Adipocyte (in vitro differentiated cells): Measurements from ENCODE around the gene POTEH.
"Not testable (repeated sequence)": the region's sequence is repeated elsewhere in the genome, so short reads cannot be mapped to it uniquely, and the experiment has no call there.

Source experiments
- DNase-seq: peaks from one replicate; pipeline ENCODE4 v3.0.0-alpha.2; 2015; ENCODE audit warnings: low read depth
- H3K27me3 ChIP-seq: replicated peaks from 2 replicates; pipeline ENCODE4 v1.7.0; 2013; ENCODE audit warnings: mild to moderate bottlenecking, low read length, moderate library complexity; ENCODE audit not compliant: control insufficient read depth, insufficient read depth
- H3K36me3 ChIP-seq: 2 replicates; pipeline ENCODE4 v1.7.0; 2013; ENCODE audit warnings: low read length, mild to moderate bottlenecking, moderate library complexity; ENCODE audit not compliant: control insufficient read depth, insufficient read depth, severe bottlenecking
- H3K4me1 ChIP-seq: 2 replicates; pipeline ENCODE4 v1.7.0; 2013; ENCODE audit warnings: mild to moderate bottlenecking, low read length, moderate library complexity; ENCODE audit not compliant: control insufficient read depth, insufficient read depth
- H3K4me3 ChIP-seq: 2 replicates; pipeline ENCODE4 v1.7.0; 2013; ENCODE audit warnings: mild to moderate bottlenecking, low read length, moderate library complexity
- H3K9ac ChIP-seq: 2 replicates; pipeline ENCODE4 v1.7.0; 2013; ENCODE audit warnings: mild to moderate bottlenecking, low read length, moderate library complexity
- H3K9me3 ChIP-seq: 2 replicates; pipeline ENCODE4 v1.7.0; 2013; ENCODE audit warnings: mild to moderate bottlenecking, low read length, moderate library complexity; ENCODE audit not compliant: control insufficient read depth

The POTEH gene

GRCh38 chr22:15689749-15690125, at the start of gene POTEH:
Gene POTEH (plus strand): TSS chr22:15690026. CDS start chr22:15690078, 52 bp downstream.
- H3K27me3 ChIP-seq, H3K4me3 ChIP-seq: not testable (repeated sequence)

GRCh38 chr22:15642288-15642861, 47.5 kb upstream of the POTEH start:
- not testable (repeated sequence) for H3K36me3 ChIP-seq, H3K4me3 ChIP-seq, H3K4me1 ChIP-seq, H3K27me3 ChIP-seq, H3K9me3 ChIP-seq, DNase-seq, H3K9ac ChIP-seq

More at GRCh38 chr22:15689749-15690125, at the start of gene POTEH:
- H3K9me3 ChIP-seq, DNase-seq, H3K36me3 ChIP-seq, H3K9ac ChIP-seq, H3K4me1 ChIP-seq: not testable (repeated sequence)

GRCh38 chr22:15651954-15652353, 37.9 kb upstream of the POTEH start:
- not testable (repeated sequence) for H3K36me3 ChIP-seq, DNase-seq, H3K4me1 ChIP-seq, H3K4me3 ChIP-seq, H3K9me3 ChIP-seq, H3K9ac ChIP-seq, H3K27me3 ChIP-seq

- not testable (repeated sequence) for H3K4me3 ChIP-seq, H3K9me3 ChIP-seq, H3K9ac ChIP-seq, H3K36me3 ChIP-seq, H3K27me3 ChIP-seq, H3K4me1 ChIP-seq, DNase-seq
These were observed 37.1 kb upstream of the POTEH start for GRCh38 chr22:15652738-15653137.

GRCh38 chr22:15653241-15653640, 36.6 kb upstream of the POTEH start:
- H3K4me1 ChIP-seq, DNase-seq, H3K27me3 ChIP-seq, H3K4me3 ChIP-seq, H3K36me3 ChIP-seq, H3K9me3 ChIP-seq, H3K9ac ChIP-seq: not testable (repeated sequence)

- not testable (repeated sequence) for H3K9ac ChIP-seq, H3K27me3 ChIP-seq, H3K4me3 ChIP-seq, H3K4me1 ChIP-seq, DNase-seq, H3K9me3 ChIP-seq, H3K36me3 ChIP-seq
These were observed 28.7 kb upstream of the POTEH start for GRCh38 chr22:15661102-15661501.

- not testable (repeated sequence) for H3K36me3 ChIP-seq, H3K27me3 ChIP-seq, H3K9me3 ChIP-seq, H3K9ac ChIP-seq, DNase-seq, H3K4me3 ChIP-seq, H3K4me1 ChIP-seq
These were observed 25.1 kb upstream of the POTEH start for GRCh38 chr22:15664682-15665081.

GRCh38 chr22:15665478-15665877, 24.3 kb upstream of the POTEH start:
- not testable (repeated sequence) for H3K4me1 ChIP-seq, H3K27me3 ChIP-seq, DNase-seq, H3K9ac ChIP-seq, H3K36me3 ChIP-seq, H3K9me3 ChIP-seq, H3K4me3 ChIP-seq

- H3K9me3 ChIP-seq, H3K4me3 ChIP-seq, H3K36me3 ChIP-seq, DNase-seq, H3K27me3 ChIP-seq, H3K4me1 ChIP-seq, H3K9ac ChIP-seq: not testable (repeated sequence)
These were observed 20.4 kb upstream of the POTEH start for GRCh38 chr22:15669430-15669829.

- not testable (repeated sequence) for H3K9me3 ChIP-seq, H3K9ac ChIP-seq, H3K4me3 ChIP-seq, H3K27me3 ChIP-seq, DNase-seq, H3K36me3 ChIP-seq, H3K4me1 ChIP-seq
These were observed 10.1 kb upstream of the POTEH start for GRCh38 chr22:15679702-15680101.

GRCh38 chr22:15684115-15684514, 5.7 kb upstream of the POTEH start:
- not testable (repeated sequence) for H3K4me1 ChIP-seq, H3K9ac ChIP-seq, H3K27me3 ChIP-seq, H3K36me3 ChIP-seq, DNase-seq, H3K4me3 ChIP-seq, H3K9me3 ChIP-seq

- not testable (repeated sequence) for H3K4me1 ChIP-seq, H3K9me3 ChIP-seq, H3K36me3 ChIP-seq, H3K27me3 ChIP-seq, H3K9ac ChIP-seq, H3K4me3 ChIP-seq, DNase-seq
These were observed 5.1 kb upstream of the POTEH start for GRCh38 chr22:15684695-15685094.
